Posterior vena cava (tissue), 2 donors: ENCODE data around the gene PLIN4. TPM values are rescaled to one million over a fixed set of nuclear protein-coding genes. Genes with fewer than 3 reads are reported as not detected.
"Not testable (repeated sequence)": the region's sequence is repeated elsewhere in the genome, so short reads cannot be mapped to it uniquely, and the experiment has no call there.

Experiments
- DNase-seq: peaks from one replicate; pipeline ENCODE4 v3.0.0-alpha.2; 2020; ENCODE audit warnings: low spot score
- intact Hi-C, 2 donors: fragments of 100-400 bp; cut with DNase I; formaldehyde crosslinking; loops; one replicate each; pipeline versions ENCODE4 v1.14.1 to v1.14.2; 2022 to 2023
- total RNA-seq, 2 donors: library from RNA; stranded (reverse); fragmentation: NEBNext Ultra II Directional; extraction: Animal tissue kit (Norgen Biotek cat#: 25700); gene quantifications; one replicate each; pipeline ENCODE4 v1.2.1, GENCODE V29; 2021
- donor health status: DM: yes; HTN: yes; CAD: no.
- donor health status: DM: yes; HTN: yes; CAD: no.

PLIN4 gene
- total RNA-seq, 2 donors from 2014 or later: 21.4 to 25.2 TPM

DNA sequence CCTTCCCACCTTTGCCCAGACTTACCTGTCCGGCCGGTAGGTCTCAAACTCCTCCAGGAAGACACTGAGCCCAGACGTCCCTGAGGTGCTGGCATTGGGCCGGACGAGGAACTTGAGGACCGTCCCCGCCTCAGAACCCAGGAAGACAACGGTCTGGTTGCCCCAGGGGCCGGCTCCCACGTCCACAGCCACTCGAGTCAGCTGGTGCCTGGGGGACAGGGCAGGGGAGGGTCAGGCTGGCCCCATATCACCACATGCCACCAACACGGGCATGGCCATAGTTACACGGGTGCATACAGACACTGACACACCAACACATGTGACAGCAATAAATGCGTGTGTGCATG is 29.9 kb upstream of the PLIN4 start:
- intact Hi-C loops: no loop called here
- DNase-seq: no peak

DNA sequence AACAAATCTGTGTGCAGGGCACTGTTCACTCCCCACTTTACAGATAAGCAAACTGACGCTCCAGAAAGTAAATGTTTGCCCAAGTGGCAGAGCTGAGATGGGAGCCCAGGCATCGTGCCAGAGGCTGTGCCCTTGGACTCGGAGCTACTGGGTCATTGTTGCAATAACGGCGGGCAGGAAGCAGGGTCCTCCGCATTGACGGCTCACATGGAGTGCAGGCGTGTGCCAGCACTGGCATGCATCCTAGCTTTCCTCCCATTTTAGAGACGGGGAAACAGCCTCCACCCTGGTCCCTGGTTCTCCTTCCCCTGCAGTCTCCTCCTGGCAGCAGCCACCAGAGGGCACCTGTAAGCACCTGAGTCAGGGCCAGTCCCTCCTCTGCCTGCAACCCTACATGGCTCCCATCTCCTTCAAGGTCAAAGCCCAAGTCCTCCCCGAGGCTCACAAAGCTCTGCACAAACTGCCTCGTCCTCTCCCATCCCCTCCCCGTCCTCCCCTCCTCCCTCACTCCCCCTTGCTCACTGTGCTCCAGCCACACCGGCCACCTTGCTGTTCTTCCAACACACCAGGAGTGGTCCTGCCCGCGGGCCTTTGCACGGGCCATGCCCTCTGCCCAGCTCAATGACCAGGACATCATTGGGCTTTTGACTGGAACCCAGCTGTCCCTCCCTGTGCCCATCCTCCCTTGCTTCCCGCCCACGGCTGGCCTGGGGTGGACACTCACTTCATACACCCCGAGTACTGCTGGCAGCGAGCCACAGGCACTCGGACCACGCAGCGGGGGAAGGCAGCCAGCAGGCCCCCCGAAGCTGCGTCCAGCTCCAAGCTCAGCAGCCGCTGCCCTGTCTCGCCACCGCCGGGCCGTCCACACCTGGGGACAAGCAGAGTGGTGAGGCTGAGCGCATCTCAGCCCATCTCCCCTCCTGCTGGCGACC is 29.3 kb upstream of the PLIN4 start:
- no peak for DNase-seq
- intact Hi-C loops: no loop called here

DNA sequence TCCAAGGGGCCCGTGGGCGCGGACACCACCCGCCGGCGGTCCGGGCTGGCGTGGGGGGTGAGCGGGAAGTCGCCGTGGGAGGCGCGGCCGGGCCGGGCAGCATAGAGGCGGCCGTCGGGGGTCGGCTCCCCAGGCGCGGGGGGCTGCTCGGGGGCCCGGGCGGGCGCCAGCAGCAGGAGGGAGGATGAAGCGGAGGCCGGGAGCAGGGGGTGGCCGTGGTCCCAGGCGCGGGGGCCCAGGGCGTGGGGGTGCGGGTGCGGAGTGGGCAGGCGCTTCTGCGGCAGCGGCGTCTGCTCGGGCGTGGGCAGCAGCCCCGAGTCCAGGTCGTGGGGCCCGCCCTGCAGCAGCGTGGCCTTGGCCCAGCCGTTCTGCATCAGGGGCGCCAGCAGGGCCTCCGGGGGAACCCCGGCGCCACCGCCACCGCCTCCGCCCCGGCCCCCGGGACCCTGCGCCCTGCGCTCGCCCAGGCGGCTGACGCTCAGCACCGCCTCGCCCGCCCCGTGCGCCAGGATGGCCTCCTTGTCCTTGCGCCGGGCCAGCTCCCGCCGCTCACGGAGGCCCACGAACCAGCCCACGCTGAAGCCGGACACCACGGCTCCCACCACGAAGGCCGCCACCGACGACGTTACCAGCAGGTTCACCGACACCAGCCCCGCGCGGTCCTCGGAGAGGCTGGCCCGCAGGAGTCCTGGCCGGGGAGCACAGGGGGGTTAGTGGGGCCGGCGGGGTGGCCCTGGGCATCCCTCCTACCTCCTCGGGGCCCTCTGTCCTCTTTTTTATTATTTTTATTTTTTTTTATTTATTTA is 25.8 kb upstream of the PLIN4 start:
- intact Hi-C loops: no loop called here
- no peak for DNase-seq

DNA sequence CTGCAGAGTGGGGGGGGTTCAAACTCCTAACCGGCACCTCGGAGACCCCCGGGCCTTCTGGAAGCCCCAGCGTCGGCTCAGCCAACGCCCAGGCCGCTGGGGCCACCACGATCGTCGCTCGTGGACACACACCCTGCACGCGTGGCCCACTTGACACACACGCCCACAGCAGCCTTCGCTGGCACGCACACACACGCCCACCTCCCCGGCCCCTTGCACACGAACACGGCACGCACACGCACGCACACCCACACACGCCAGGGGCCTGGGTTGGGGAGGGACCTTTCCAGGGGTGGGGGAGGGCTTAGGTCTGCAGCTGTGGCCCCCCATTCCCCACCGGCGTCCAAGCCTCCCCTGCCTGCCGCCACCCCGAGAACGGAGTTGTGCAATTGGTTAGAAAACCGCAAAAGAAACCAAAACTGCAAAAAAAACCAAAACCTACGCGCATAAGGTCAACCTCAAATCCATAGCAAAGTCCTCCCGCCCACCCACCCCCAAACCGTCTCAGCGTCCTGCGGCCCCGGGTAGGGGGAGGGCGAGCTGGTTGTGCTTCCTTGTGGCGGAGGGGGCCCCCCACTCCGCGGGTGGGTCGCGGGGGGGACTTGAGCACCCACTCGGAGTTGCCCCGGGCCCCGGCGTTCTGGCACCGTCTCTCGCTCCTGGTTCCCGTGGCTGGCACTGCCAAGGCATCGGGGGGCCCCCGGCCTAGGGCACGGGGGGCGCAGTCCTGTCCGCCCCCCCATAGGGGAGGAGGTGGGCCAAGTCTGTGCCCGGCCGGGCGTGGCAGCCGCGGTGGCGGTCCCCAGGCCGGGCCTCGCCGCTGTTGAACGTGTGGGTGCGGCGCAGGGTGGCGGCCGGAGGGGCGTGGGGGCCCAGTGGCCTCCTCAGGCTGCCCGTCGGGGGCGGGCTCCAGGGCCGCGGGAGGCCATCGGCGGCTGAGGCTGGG is 24.9 kb upstream of the PLIN4 start:
- intact Hi-C loops: no loop called here
- no peak for DNase-seq

DNA sequence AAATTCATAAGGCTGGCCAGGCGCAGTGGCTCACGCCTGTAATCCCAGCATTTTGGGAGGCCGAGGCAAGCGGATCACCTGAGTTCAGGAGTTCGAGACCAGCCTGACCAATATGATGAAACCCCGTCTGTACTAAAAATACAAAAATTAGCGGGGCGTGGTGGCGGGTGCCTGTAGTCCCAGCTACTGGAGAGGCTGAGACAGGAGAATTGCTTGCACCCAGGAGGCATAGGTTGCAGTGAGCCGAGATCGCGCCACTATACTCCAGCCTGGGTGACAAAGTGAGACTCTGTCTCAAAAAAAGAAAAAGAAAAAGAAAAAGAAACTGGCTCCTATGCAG is 23.5 kb upstream of the PLIN4 start:
- intact Hi-C loops, DNase-seq: not testable (repeated sequence)

DNA sequence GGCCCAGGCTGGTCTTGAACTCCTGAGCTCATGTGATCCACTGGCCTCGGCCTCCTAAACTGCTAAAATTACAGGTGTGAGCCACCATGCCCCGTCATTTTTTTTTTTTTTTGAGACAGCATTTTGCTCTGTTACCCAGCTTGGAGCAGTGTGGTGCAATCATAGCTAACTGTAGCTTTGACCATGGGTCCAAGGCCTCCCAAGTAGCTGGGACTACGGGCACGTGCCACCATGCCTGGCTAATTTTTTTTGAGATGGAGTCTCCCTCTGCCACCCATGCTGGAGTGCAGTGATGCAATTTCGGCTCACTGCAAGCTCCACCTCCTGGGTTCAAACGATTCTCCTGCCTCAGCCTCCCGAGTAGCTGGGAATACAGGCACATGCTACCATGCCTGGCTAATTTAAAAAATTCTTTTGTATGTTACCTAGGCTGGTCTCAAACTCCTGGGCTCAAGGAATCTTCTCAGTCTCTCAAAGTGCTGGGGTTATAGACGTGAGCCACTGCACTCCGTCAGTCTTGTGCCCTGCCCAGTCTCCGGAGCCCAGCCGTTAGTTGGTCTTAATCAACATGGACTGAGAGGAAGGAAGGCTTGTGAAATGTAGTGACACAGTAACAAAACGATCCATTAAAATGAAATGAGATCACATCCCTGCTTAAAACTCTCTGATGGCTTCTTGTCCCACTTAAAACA is 23.0 kb upstream of the PLIN4 start:
- intact Hi-C loops: no loop called here
- no peak for DNase-seq

DNA sequence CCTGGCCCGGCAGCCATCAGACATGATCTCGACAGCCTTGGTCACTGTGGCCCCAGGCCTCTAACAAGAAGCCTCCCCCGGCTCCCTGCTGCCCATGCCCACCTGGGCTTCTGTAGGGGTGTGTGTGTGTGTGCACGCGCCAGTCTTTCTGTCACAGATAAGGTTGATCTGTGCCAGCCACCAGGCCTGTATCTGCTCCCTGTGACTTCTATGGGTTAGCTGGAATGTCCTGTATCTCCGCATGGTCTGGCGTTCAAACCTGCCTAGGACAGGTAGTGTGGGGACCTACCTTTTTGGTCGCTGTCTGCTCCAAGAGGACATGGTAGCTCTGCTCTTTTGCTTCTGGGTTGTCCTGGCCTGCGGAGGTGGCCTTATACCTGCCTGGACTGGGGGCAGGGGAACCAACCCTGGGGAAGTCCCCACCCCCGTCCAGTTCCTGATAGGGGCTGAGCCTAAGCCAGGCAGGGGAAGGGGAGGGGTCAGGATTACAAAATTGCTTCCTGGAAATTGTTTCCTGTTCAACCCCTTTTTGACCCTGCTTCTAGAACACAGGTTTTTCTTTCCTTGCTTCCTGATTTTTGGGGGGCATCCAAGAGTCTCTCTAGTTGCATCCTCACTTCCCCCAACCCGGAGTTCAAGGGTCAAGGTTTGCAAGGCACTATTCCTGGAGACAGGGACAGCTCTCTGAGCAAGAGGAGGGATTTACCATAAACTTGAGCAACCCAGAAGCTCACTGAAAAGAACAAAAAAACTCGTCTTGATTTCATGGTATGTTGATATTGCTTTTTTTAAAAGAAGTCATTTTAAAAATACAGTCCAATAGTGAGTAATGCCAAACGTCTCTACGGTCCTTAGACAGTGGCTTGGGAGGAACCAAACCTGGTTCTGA is 21.7 kb upstream of the PLIN4 start, which contains the start of gene LRG1:
LRG1 (minus strand) TSS at position 344 of the 889 bp plus-strand sequence; CDS start at position 321, 23 bp downstream.
- no peak for DNase-seq
- intact Hi-C loops: no loop called here

DNA sequence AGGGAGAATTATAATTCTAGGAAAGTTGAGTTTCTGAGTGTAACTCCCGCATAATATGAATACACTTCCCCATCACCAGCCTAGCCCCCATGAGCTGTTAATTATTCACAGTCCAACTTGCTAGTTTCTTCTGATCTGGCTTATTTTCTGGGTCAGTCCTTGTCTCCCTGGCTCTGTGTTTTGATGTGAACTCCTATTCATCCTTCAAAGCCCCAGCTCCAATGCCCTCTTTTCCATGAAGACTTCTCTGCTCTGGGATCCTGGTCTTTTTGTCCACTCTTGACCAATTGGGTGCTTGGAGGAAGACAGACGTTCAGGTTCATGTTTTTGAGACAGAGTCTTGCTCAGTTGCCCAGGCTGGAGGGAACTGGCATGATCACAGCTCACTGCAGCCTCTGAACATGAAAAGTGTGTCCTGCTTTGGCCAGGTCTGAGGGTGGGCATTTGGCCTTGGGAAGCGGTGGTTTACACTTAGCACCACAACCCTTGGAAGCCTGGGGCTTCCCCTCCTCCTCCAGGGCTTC is 20.9 kb upstream of the PLIN4 start:
- intact Hi-C loops: no loop called here
- no peak for DNase-seq

DNA sequence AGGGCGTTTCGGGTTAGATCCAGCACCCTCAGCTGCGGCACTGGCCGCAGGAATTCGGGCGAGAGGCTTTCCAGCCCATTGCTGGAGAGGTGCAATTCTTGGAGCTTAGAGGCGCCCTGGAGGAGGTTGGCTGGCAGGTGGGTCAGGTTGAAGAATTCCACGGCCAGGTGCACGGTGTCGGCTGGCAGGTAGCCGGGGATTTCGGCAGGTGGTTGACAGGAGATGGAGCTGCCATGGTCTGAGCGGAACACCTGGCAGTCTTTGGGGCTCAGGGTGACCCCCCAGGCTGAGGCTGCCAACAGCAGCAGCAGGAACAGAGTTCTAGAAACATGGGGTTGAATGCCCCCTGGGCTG is 20.3 kb upstream of the PLIN4 start:
- DNase-seq: no peak
- intact Hi-C loops: no loop called here

DNA sequence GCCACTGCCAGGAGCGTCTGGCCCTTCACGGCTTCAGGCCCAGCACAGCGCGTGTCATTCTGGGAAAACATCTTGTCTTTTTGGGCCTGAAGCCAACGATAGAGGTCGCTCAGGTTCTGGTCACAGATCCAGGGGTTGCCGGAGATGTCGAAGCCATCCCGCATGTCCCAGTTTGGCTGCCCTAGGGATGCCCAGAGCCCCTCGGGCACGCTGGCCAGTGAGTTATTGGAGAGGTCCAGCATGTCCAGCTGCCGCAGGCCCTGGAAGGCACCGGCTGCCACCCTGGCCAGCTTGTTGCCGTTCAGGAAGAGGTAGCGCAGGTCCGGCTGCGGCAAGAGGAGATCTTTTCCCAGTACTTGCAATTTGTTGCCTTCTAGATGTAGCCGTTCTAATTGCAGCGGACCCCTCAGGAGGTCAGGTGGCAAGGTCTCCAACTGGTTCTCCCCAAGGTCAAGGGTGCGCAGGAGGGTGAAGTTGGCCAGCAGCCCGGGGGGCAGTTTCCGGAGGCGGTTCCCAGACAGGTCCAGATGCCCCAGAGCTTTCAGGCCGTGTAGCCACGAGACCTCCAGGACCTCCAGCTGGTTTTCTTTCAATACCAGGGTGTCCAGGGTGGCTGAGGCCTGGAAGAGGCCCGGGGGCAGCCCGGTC is 19.8 kb upstream of the PLIN4 start:
- DNase-seq: no peak
- intact Hi-C loops: no loop called here

DNA sequence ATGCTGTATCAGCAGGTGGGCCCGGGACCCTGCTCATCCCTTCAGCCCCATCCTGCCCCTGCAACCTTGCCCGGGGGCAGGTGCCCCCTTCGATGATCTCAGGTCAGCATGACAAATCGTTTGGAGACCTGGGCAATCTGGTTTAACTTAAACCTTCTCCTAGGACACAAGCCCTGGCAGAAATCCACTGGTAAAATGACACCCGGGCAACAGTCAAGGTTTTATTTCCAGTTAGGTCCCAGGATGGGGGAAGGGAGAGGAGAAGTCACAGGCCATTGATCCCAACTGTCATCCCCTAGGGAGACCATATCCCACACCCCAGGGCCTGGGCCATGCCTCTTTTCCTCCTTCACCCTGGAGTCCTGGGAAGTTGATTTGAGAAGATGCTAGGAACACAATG is 18.5 kb upstream of the PLIN4 start:
- no peak for DNase-seq
- intact Hi-C loops: no loop called here

DNA sequence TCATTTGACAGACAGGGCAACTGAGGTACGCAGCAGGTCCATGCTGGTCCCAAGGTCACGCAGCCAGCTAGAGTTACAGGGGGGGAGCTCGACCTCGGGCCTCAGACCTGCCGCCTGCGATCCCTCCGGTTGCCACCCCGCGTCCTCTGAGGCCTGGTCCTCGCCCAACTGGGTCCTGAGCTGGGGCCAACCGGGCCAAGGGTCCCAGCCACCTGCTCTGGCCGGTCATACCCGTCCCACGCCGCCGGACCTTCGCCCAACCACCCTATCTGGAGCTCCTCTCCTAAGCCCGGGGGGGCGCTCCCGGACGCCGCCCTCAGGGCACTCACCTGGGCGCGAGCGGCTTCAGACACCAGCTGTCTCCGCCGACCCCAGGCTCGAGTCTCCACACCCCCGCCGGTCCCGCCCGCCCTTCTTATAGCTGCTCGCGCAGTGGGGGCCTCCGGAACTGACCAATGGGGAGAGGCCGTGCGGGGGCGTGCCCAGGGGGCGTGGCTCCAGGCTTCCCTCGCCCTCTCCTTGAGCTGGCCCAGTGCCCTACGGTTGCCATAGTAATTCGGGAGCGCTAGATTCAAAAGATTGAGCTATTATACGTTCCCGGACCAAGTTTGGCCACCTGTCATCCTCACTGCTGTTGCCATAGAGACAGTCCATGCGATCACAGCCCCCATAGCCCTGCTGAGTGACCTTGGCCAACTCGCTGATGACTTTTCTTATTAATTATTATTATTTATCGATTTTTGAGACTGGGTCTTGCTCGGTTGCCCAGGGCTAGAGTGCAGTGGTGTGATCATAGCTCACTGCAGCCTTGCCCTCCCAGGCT is 16.8 kb upstream of the PLIN4 start, which contains the start of gene PLIN5:
PLIN5 (minus strand) TSS at position 389 of the 823 bp plus-strand sequence. CDS start 1,150 bp downstream, outside the sequence.
- intact Hi-C loops: no loop called here
- no peak for DNase-seq

DNA sequence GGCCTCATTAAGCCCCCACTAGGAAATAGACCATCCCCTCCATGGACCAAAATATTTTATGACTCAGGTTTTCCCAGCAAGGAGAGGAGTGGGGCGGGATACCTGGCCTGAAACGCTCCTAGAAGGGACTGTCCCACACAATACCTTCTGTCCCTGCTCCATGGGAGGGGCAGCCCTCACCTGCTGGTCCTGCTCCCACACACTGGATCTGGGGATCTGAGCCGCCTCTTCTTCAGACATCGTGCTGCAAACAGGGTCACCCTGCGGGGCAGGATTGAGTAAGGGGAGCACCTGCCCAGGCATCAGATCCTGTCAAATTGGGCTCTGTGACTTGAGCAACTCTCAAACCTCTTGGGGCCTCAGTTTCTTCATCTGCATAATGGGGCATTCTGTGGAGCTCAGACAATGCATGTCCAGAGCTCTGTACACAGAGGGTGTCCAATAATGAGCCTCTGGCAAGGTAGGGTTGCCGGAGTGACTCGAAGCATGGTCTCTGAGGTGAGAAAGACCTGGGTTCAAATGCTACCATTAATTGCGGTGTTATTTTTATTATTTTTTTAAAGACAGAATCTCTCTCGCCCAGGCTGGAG is 15.6 kb upstream of the PLIN4 start:
- DNase-seq: no peak
- intact Hi-C loops: loop anchor here in 1 of 2 donors (1.0 kb wide), 1 partner anchor 74 kb away; no protein-coding TSS in a partner anchor

DNA sequence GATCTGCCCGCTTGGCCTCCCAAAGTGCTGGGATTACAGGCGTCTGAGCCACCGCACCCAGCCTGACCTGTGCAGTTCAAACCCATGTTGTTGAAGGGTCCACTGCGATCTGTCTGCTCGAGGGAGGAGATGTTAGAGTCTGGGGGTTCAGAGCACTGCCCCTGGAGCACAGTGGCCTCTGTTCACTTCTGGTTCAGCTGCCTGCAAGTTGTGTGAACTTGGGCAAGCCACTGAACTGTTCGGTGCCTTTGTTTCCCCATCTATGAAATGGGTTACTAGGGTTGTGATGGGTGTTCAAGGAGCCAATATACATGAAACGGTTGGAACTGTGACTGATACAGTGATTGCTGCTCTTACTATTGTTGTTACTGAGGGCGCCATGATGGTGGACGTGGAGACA is 15.0 kb upstream of the PLIN4 start:
- DNase-seq: no peak
- intact Hi-C loops: loop anchor here in 1 of 2 donors (1.0 kb wide), 1 partner anchor 73 kb away; no protein-coding TSS in a partner anchor

DNA sequence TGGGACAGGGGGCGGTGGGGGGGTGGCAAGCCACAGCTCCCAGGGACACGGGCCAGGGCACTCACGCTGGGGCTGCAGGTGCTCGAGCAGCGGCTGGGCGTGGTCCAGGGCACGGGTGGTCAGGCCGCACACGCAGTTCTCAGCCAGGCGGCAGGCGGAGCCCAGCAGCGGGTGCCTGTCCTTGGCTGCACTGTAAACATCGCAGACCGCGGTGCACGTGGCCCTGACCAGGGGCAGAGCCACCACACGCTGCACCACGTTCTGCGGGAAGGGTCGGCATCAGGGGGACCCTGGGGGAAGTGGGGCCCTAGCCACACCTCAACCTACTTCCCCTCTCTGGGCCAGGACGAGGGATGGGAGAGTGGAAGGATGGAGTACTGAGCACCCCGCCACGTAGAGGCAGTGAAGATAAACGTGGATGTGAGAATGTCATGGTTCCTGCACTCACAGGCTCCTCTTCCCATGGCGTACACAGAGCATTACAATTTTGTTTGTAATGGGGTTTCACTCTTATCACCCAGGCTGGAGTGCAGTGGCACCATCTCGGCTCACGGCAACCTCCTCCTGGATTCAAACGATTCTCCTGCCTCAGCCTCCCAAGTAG is 13.4 kb upstream of the PLIN4 start:
- no peak for DNase-seq
- intact Hi-C loops: no loop called here
